HG02938 (cell line): ENCODE measurements around the gene LPAR5.
A peak's percentile ranks its signal among the peaks of the same experiment; 100 is the strongest.
"Not testable (repeated sequence)": the region's sequence is repeated elsewhere in the genome, so short reads cannot be mapped to it uniquely, and the experiment has no call there.

Experiments used
- ATAC-seq: cut with Tn5 transposase; IDR thresholded peaks from one replicate; pipeline ENCODE4 v1.9.1; 2021; ENCODE audit warnings: mild to moderate bottlenecking, moderate library complexity; ENCODE audit not compliant: unreplicated experiment

The LPAR5 gene

GRCh38 chr12:6607751-6608591 is 27.8 kb downstream of the LPAR5 start:
- ATAC-seq, result peak; percentile 37

DNA sequence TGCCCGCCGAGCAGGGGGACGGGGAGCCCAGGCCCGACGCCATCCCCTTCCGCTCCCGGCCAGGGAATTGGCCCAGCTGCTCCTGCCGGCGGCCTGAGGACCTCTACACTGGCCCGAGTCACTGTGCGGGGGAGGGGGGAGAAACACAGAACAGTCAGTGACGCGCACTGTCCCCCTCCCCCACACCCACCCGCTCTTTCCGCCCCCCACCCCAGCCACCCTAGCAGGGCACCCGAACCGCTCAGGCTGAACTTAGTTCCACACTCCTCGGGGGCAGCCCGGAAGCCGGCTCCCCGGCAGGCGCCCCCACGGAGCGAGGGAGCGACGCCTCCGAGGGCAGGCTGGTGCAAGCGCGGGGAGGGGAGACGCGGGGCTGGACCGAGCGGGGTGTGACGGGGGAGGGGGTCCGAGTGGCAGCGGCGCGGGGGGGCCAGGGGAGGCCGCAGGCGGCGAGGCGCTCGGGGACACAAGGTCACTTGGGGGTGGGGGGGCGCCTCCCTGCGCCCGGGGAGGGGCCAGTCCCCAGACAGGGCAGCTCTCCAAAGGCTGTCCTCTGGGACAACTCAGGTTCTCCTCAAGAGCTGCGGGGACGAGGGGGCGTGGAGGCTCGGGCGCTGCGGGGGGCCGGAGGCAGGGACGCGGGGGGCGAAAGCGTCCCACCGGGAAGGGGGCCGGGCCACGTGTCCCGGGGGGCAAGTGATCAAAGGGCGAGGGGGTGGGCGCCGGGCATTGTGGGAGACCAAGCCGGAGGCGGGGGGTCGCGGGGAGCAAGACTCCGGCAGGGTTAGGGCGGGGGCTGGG is 29.2 kb downstream of the LPAR5 start:
- no peak for ATAC-seq

- ATAC-seq, result no peak
Observed at GRCh38 chr12:6605421-6606330, 30.1 kb downstream of the LPAR5 start.

DNA sequence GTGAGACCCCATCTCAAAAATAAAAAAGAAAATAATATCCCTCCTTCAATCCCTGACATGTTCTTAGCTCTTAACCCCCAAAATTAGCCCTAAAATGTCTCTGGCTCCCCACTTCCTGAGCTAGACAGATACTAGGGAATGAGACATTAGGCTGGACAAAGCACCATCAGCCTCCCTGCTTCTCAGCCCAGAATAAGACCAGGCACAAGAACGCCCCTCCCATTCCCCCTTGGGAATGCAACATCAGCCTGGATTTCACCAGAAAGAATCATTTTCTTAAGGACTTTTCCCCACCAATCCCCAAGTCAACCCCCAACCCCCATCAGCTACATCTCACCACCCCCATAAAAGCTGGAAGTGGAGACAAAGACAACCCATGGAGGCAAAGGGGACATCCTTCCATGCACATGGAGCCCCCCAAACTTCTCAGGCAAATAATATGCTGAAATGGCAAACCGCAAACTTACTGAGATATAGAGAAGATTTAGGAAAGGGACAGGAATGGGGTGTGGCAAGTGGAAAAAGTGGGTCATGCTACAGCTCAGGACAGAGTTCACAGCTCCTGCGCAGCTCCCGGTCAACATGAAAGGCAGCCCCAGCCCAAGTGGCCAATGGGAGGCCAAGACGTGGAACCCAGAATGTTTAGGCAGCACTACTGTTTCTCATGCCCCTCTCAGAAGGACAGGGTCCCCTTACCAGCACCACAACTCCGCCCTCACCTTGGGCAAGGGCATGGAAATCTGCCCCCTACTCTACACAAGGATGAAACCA is 31.3 kb downstream of the LPAR5 start:
- no peak for ATAC-seq

DNA sequence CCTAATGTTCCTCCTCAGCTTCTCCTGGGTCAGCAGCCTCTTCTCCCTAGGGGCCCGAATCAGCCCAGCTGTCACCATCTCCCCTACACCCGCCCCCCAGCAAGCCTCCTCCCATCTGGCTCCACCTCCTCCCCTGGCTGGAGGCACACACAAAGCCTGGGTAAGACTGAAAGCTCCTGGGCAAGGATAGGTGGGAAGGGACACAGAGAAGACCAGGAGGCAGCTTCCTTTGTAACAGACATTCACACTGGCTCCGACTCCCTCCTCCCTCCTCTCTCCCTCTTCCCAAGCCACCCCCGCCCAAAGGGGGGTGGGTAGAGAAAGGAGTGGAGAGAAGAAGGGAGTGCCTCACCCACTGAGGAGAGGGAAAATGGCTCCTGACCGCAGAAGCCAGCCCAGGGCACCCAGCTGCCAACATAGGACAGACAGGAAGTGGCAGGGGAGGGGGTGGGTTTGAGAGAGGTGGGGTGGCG is 32.6 kb downstream of the LPAR5 start:
- ATAC-seq, result no peak

DNA sequence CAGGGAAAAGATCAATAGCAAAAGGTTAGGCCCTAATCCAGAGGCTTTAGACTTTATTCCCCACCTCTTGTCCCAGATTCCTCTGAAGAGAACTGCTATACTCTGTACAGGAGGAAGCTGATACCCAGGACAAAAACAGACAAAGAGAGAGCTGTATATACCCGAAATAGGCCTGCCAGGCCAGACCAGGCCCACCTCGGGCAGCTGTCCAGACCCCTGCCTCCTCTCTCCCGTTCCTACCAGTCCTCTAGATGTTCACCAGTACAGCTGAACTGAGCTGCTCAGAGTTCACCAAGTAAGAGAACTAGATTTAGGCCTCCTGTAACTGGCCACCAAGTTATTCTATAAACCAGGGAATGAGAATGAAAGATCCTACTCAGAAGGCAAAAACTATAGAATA is 33.2 kb downstream of the LPAR5 start:
- ATAC-seq, result no peak

GRCh38 chr12:6595673-6596072 is 40.1 kb downstream of the LPAR5 start:
- not testable (repeated sequence) for ATAC-seq

GRCh38 chr12:6592087-6592486 is 43.7 kb downstream of the LPAR5 start:
- ATAC-seq, result no peak

GRCh38 chr12:6586569-6586968 is 49.2 kb downstream of the LPAR5 start:
- not testable (repeated sequence) for ATAC-seq

GRCh38 chr12:6584293-6584692 is 51.5 kb downstream of the LPAR5 start:
- no peak for ATAC-seq

DNA sequence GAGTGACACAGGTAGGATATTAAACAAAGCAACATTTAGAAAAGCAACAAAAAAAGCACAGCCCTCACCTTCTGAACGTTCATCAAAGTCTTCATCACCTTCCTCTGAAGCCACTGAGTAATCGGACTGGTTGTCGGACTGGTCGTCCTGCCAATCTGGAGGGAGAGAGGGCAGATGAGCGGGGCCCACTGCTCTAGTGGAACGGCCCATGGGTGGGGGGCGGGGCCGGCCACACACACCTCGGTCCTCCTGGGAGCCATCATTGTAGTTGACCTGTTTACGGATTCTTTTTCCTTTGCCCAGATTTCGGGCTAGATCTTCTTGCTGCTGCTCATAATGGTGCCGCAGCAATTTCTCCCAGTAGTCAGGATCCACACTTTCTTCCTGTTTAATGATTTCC is 52.8 kb downstream of the LPAR5 start:
- no peak for ATAC-seq

GRCh38 chr12:6582196-6582595 is 53.6 kb downstream of the LPAR5 start:
- no peak for ATAC-seq

GRCh38 chr12:6575648-6576047 is 60.1 kb downstream of the LPAR5 start:
- ATAC-seq, result no peak

DNA sequence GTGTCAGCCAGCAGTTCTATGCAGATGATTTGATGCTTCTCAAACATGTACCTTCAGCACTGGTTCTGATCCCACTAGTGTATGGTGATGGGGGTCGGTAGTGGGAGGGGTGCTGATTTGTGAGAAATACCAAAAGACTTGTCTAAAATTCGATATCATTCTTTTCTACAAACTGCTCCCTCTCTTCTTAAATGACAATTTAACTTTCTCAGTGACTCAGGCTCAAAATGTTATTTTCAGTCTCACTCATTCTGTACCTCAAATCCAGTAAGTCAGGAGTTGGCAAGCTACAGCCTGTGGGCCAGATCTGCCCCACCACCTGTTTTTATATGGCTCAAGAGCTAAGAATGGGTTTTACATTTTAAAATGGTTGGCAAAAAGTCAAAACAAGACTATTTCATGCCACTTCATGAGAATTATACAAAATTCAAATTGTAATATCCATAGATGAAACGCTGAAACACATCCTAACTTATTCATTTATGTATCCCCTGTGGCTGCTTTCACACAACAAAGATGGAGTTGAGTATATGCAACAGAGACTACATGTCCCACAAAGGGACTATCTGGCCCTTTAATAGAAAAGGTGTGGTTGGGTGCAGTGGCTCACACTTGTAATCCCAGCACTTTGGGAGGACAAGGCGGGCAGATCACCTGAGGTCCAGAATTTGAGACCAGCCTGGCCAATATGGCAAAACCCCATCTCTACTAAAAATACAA is 61.0 kb downstream of the LPAR5 start:
- ATAC-seq, result no peak

GRCh38 chr12:6573001-6573400 is 62.8 kb downstream of the LPAR5 start:
- no peak for ATAC-seq

DNA sequence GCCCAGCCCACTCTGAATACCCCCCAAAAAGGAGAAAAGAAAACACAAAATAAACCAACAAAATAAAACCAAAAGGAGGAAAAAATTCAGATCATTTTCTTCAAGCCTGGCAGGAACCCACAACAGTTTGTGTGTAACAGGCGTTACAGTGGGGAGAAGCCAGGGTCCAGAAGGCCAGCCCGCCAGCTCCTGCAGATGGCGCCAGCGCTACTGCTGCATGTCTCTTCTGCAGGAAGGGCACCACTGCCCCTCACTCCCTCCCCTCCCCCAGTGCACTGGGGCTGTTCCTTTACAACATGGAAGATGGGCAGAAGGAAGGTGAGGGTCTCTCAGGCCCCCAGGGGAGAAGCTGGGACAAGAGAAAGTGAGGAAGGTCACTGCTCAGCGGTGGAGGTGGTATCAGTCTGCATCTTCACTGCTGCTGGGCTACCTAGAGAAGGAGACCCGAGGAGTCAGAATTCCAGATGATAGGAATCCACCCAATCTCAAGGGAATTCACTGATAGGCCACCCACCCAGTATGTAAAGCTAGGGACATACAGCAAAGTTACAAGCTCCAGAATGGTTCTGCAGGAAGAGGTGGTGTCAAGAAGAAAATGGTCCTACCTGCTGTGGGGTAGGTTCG is 65.4 kb downstream of the LPAR5 start:
- no peak for ATAC-seq

GRCh38 chr12:6569786-6570185 is 66.0 kb downstream of the LPAR5 start:
- no peak for ATAC-seq

DNA sequence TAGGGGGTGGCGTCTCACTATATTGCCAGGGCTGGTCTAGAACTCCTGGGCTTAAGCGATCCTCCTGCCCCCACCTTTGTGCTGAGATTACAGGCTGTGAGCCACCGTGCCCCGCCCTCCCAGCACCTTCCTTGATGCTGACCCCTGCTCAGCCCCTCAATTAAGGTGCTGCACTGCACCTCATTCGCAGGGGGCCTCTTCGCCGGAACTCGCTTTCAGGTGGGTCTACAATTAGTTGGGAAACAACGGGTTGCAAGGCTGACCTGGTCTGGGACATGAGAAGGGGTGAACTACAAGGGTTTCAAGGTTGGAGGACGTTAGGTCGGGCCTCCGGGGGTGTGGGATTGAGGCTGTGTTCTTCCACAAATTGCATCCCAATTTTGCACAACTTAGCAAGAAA is 66.4 kb downstream of the LPAR5 start:
- ATAC-seq, result no peak
